Measurements from ENCODE around the gene C17orf67.

Gene C17orf67

DNA sequence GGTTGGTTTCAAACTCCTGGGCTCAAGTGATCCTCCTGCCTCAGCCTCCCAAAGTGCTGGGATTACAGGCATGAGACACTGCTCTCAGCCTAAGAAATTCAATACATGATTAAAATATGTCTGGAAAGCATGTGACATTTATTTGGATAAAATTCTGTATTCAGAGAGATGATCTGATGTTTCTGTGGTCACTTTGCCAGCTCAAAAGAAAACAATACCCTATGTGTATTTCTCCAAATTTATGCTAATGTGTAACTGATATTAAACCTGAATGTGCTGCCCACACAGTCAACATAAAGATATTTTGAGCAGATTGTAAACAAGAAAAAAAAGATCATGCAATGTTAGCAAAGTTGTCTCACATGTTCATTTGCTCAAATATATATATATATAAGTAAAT, 16.7 kb downstream of the C17orf67 start:
- Histone ChIP-seq H3K9me3 (ENCODE audit: control insufficient read depth, insufficient read depth, low read length) (no peaks in the 10 kb centered on the region), H3F3A (ENCODE audit: control insufficient read depth, insufficient read depth) (no peaks in the 10 kb centered on the region), H4K20me1 (ENCODE audit: control insufficient read depth, insufficient read depth, low read depth, low read length) (no peaks in the 10 kb centered on the region), H3K9me2 (replicated peaks; ENCODE audit: control insufficient read depth, low read length) (no peaks in the 10 kb centered on the region), H3K27me3 (ENCODE audit: control insufficient read depth, low read length) (peaks cover 20% of the 10 kb centered on the region), H3K36me3 (ENCODE audit: control insufficient read depth, low read length) (no peaks in the 10 kb centered on the region), H3K79me2 (ENCODE audit: control insufficient read depth, low read length) (no peaks in the 10 kb centered on the region), H3K4me1 (ENCODE audit: control insufficient read depth, low read length) (peaks cover 8% of the 10 kb centered on the region), H3K27ac (ENCODE audit: low read depth, low read length) (no peak overlapping the region), H3K4me3 (ENCODE audit: low read length) (no peak overlapping the region), H3K4me2 (ENCODE audit: low read length) (no peak overlapping the region)
- no peak for TF ChIP-seq EZH2phosphoT487 (IDR thresholded peaks at IDR 0.05; ENCODE audit: borderline replicate concordance, low read length)
- TF ChIP-seq, protein P1, sequence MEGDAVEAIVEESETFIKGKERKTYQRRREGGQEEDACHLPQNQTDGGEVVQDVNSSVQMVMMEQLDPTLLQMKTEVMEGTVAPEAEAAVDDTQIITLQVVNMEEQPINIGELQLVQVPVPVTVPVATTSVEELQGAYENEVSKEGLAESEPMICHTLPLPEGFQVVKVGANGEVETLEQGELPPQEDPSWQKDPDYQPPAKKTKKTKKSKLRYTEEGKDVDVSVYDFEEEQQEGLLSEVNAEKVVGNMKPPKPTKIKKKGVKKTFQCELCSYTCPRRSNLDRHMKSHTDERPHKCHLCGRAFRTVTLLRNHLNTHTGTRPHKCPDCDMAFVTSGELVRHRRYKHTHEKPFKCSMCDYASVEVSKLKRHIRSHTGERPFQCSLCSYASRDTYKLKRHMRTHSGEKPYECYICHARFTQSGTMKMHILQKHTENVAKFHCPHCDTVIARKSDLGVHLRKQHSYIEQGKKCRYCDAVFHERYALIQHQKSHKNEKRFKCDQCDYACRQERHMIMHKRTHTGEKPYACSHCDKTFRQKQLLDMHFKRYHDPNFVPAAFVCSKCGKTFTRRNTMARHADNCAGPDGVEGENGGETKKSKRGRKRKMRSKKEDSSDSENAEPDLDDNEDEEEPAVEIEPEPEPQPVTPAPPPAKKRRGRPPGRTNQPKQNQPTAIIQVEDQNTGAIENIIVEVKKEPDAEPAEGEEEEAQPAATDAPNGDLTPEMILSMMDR (IDR thresholded peaks at IDR 0.05; ENCODE audit: low read depth, low read length, poor library complexity, severe bottlenecking): no peak

GRCh38 chr17:56815711-56816110, 18.0 kb downstream of the C17orf67 start:
- H3F3A ChIP-seq (ENCODE audit: control insufficient read depth, insufficient read depth): no peaks in the 10 kb centered on the region
- H3K27me3 ChIP-seq (ENCODE audit: control insufficient read depth, low read length): peaks cover 20% of the 10 kb centered on the region
- no peaks in the 10 kb centered on the region for H4K20me1 ChIP-seq (ENCODE audit: control insufficient read depth, insufficient read depth, low read depth, low read length)
- H3K36me3 ChIP-seq (ENCODE audit: control insufficient read depth, low read length): no peaks in the 10 kb centered on the region
- H3K4me3 ChIP-seq (ENCODE audit: low read length): no peak overlapping the region
- no peaks in the 10 kb centered on the region for H3K79me2 ChIP-seq (ENCODE audit: control insufficient read depth, low read length)
- no peaks in the 10 kb centered on the region for H3K9me3 ChIP-seq (ENCODE audit: control insufficient read depth, insufficient read depth, low read length)
- no peaks in the 10 kb centered on the region for H3K9me2 ChIP-seq (replicated peaks; ENCODE audit: control insufficient read depth, low read length)
- TF ChIP-seq EZH2phosphoT487 (IDR thresholded peaks at IDR 0.05; ENCODE audit: borderline replicate concordance, low read length): no peak
- TF ChIP-seq, protein P1 (IDR thresholded peaks at IDR 0.05; ENCODE audit: low read depth, low read length, poor library complexity, severe bottlenecking): no peak
- no peak overlapping the region for H3K27ac ChIP-seq (ENCODE audit: low read depth, low read length)
- H3K4me2 ChIP-seq (ENCODE audit: low read length): no peak overlapping the region
- H3K4me1 ChIP-seq (ENCODE audit: control insufficient read depth, low read length): no peaks in the 10 kb centered on the region

DNA sequence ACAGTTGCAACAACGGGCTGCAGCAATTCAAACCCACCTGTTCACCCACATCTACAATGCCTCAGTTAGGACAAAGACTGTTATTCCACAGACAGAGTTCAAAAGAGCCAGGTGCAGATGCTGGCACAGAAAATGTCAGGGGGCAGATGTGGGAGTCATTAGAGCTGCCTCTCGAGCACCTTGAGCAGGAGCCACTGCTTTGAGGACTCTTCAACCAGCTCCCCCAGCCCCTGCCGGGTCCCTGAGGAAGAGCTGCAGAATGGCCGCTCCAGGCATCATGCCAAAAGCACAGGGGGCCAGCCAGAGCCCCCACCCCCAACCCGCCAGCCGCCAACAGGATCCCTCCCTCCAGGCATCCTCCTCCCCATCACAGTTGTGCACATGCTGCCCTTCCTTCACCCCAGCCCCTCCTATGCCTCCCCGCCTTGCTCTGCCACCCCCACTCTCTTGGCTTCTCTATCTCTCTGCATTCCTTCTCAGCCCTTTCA, 20.8 kb downstream of the C17orf67 start:
- Histone ChIP-seq H3K4me3 (ENCODE audit: low read length) (no peak overlapping the region), H3K27me3 (ENCODE audit: control insufficient read depth, low read length) (peaks cover 20% of the 10 kb centered on the region), H3K9me3 (ENCODE audit: control insufficient read depth, insufficient read depth, low read length) (no peaks in the 10 kb centered on the region), H4K20me1 (ENCODE audit: control insufficient read depth, insufficient read depth, low read depth, low read length) (no peaks in the 10 kb centered on the region), H3K4me1 (ENCODE audit: control insufficient read depth, low read length) (no peaks in the 10 kb centered on the region), H3K4me2 (ENCODE audit: low read length) (no peak overlapping the region), H3K79me2 (ENCODE audit: control insufficient read depth, low read length) (no peaks in the 10 kb centered on the region), H3K9me2 (replicated peaks; ENCODE audit: control insufficient read depth, low read length) (no peaks in the 10 kb centered on the region), H3K36me3 (ENCODE audit: control insufficient read depth, low read length) (no peaks in the 10 kb centered on the region), H3K27ac (ENCODE audit: low read depth, low read length) (no peak overlapping the region), H3F3A (ENCODE audit: control insufficient read depth, insufficient read depth) (no peaks in the 10 kb centered on the region)
- TF ChIP-seq EZH2phosphoT487 (IDR thresholded peaks at IDR 0.05; ENCODE audit: borderline replicate concordance, low read length): no peak
- TF ChIP-seq, protein P1 (IDR thresholded peaks at IDR 0.05; ENCODE audit: low read depth, low read length, poor library complexity, severe bottlenecking): no peak

Measured in DOHH2 (cell line).